Measurements from ENCODE around the gene RASIP1. TPM values are rescaled to one million over a fixed set of nuclear protein-coding genes. Genes with fewer than 3 reads are reported as not detected.
"Not testable (repeated sequence)": the region's sequence is repeated elsewhere in the genome, so short reads cannot be mapped to it uniquely, and the experiment has no call there.

Gene RASIP1
- 2.5 and 7.0 TPM in 2 replicates for total RNA-seq (2012; rRNA removed)

GRCh38 chr19:48740164-48740972 is at the start of gene RASIP1:
Gene RASIP1, minus strand, starts transcription at chr19:48740610. Its CDS starts 328 bp downstream, at chr19:48740282.
- peaks cover 10% of the 10 kb centered on the region for H3K4me1 ChIP-seq (ENCODE audit: control insufficient read depth, insufficient read depth, low read length)
- no peak within 1 kb of the TSS for H3K4me3 ChIP-seq (ENCODE audit: low read length)
- no peak within 1 kb of the TSS for H3K9ac ChIP-seq (ENCODE audit: low read depth, low read length)
- peaks cover 3% of the 10 kb centered on the region for H3K27me3 ChIP-seq (ENCODE audit: control insufficient read depth, insufficient read depth, low read length)
- H3K36me3 ChIP-seq (ENCODE audit: insufficient read depth, low read length), result no peaks in the 10 kb centered on the region
- H3K9me3 ChIP-seq (replicated peaks; ENCODE audit: low read length), result no peaks in the 10 kb centered on the region
- peak within 1 kb of the TSS; percentile 86 for H3K4me2 ChIP-seq (ENCODE audit: low read length)

GRCh38 chr19:48787331-48787730 is 46.9 kb upstream of the RASIP1 start:
- not testable (repeated sequence) for H3K9ac ChIP-seq (ENCODE audit: low read depth, low read length); H3K4me1 ChIP-seq (ENCODE audit: control insufficient read depth, insufficient read depth, low read length); H3K4me3 ChIP-seq (ENCODE audit: low read length); H3K9me3 ChIP-seq (replicated peaks; ENCODE audit: low read length); H3K4me2 ChIP-seq (ENCODE audit: low read length); H3K36me3 ChIP-seq (ENCODE audit: insufficient read depth, low read length)
- peaks cover 10% of the 10 kb centered on the region for H3K27me3 ChIP-seq (ENCODE audit: control insufficient read depth, insufficient read depth, low read length)

- H3K27me3 ChIP-seq (ENCODE audit: control insufficient read depth, insufficient read depth, low read length), result peaks cover 10% of the 10 kb centered on the region
- not testable (repeated sequence) for H3K4me2 ChIP-seq (ENCODE audit: low read length); H3K4me3 ChIP-seq (ENCODE audit: low read length)
Measured at GRCh38 chr19:48786422-48786821, 46.0 kb upstream of the RASIP1 start.

GRCh38 chr19:48784527-48784926 is 44.1 kb upstream of the RASIP1 start:
- no peak overlapping the region for H3K9ac ChIP-seq (ENCODE audit: low read depth, low read length)
- peaks cover 9% of the 10 kb centered on the region for H3K4me1 ChIP-seq (ENCODE audit: control insufficient read depth, insufficient read depth, low read length)
- H3K36me3 ChIP-seq (ENCODE audit: insufficient read depth, low read length), result no peaks in the 10 kb centered on the region
- H3K27me3 ChIP-seq (ENCODE audit: control insufficient read depth, insufficient read depth, low read length), result peaks cover 10% of the 10 kb centered on the region
- no peaks in the 10 kb centered on the region for H3K9me3 ChIP-seq (replicated peaks; ENCODE audit: low read length)
- H3K4me2 ChIP-seq (ENCODE audit: low read length), result no peak overlapping the region
- H3K4me3 ChIP-seq (ENCODE audit: low read length), result no peak overlapping the region

More at GRCh38 chr19:48786422-48786821, 46.0 kb upstream of the RASIP1 start:
- not testable (repeated sequence) for H3K9ac ChIP-seq (ENCODE audit: low read depth, low read length); H3K9me3 ChIP-seq (replicated peaks; ENCODE audit: low read length); H3K36me3 ChIP-seq (ENCODE audit: insufficient read depth, low read length); H3K4me1 ChIP-seq (ENCODE audit: control insufficient read depth, insufficient read depth, low read length)

GRCh38 chr19:48780631-48781391 is 40.4 kb upstream of the RASIP1 start:
- Histone ChIP-seq H3K4me3 (ENCODE audit: low read length) (no peak overlapping the region), H3K9ac (ENCODE audit: low read depth, low read length) (no peak overlapping the region), H3K9me3 (replicated peaks; ENCODE audit: low read length) (no peaks in the 10 kb centered on the region), H3K36me3 (ENCODE audit: insufficient read depth, low read length) (no peaks in the 10 kb centered on the region), H3K4me2 (ENCODE audit: low read length) (no peak overlapping the region), H3K4me1 (ENCODE audit: control insufficient read depth, insufficient read depth, low read length) (peaks cover 9% of the 10 kb centered on the region), H3K27me3 (ENCODE audit: control insufficient read depth, insufficient read depth, low read length) (peaks cover 8% of the 10 kb centered on the region)

GRCh38 chr19:48779636-48780035 is 39.2 kb upstream of the RASIP1 start:
- Histone ChIP-seq H3K4me1 (ENCODE audit: control insufficient read depth, insufficient read depth, low read length) (peaks cover 9% of the 10 kb centered on the region), H3K9ac (ENCODE audit: low read depth, low read length) (no peak overlapping the region), H3K9me3 (replicated peaks; ENCODE audit: low read length) (no peaks in the 10 kb centered on the region)

GRCh38 chr19:48777720-48778119 is 37.3 kb upstream of the RASIP1 start:
- Histone ChIP-seq H3K9me3 (replicated peaks; ENCODE audit: low read length) (no peaks in the 10 kb centered on the region), H3K27me3 (ENCODE audit: control insufficient read depth, insufficient read depth, low read length) (no peaks in the 10 kb centered on the region), H3K36me3 (ENCODE audit: insufficient read depth, low read length) (no peaks in the 10 kb centered on the region), H3K4me2 (ENCODE audit: low read length) (no peak overlapping the region), H3K4me3 (ENCODE audit: low read length) (no peak overlapping the region), H3K4me1 (ENCODE audit: control insufficient read depth, insufficient read depth, low read length) (peaks cover 9% of the 10 kb centered on the region), H3K9ac (ENCODE audit: low read depth, low read length) (no peak overlapping the region)

More at GRCh38 chr19:48779636-48780035, 39.2 kb upstream of the RASIP1 start:
- Histone ChIP-seq H3K36me3 (ENCODE audit: insufficient read depth, low read length) (no peaks in the 10 kb centered on the region), H3K4me3 (ENCODE audit: low read length) (no peak overlapping the region), H3K27me3 (ENCODE audit: control insufficient read depth, insufficient read depth, low read length) (no peaks in the 10 kb centered on the region), H3K4me2 (ENCODE audit: low read length) (no peak overlapping the region)

- H3K27me3 ChIP-seq (ENCODE audit: control insufficient read depth, insufficient read depth, low read length), result no peaks in the 10 kb centered on the region
- no peaks in the 10 kb centered on the region for H3K36me3 ChIP-seq (ENCODE audit: insufficient read depth, low read length)
- H3K4me2 ChIP-seq (ENCODE audit: low read length), result no peak overlapping the region
- no peak overlapping the region for H3K9ac ChIP-seq (ENCODE audit: low read depth, low read length)
- H3K4me3 ChIP-seq (ENCODE audit: low read length), result no peak overlapping the region
- no peaks in the 10 kb centered on the region for H3K9me3 ChIP-seq (replicated peaks; ENCODE audit: low read length)
- H3K4me1 ChIP-seq (ENCODE audit: control insufficient read depth, insufficient read depth, low read length), result peaks cover 9% of the 10 kb centered on the region
Measured at GRCh38 chr19:48777139-48777538, 36.7 kb upstream of the RASIP1 start.

GRCh38 chr19:48772503-48772953 is 32.1 kb upstream of the RASIP1 start:
- H3K4me2 ChIP-seq (ENCODE audit: low read length), result no peak overlapping the region
- H3K27me3 ChIP-seq (ENCODE audit: control insufficient read depth, insufficient read depth, low read length), result peaks cover 20% of the 10 kb centered on the region
- peaks cover 6% of the 10 kb centered on the region for H3K4me1 ChIP-seq (ENCODE audit: control insufficient read depth, insufficient read depth, low read length)
- no peaks in the 10 kb centered on the region for H3K9me3 ChIP-seq (replicated peaks; ENCODE audit: low read length)
- H3K36me3 ChIP-seq (ENCODE audit: insufficient read depth, low read length), result no peaks in the 10 kb centered on the region
- no peak overlapping the region for H3K9ac ChIP-seq (ENCODE audit: low read depth, low read length)
- H3K4me3 ChIP-seq (ENCODE audit: low read length), result no peak overlapping the region

GRCh38 chr19:48770734-48771472 is 30.5 kb upstream of the RASIP1 start:
- H3K4me3 ChIP-seq (ENCODE audit: low read length), result no peak overlapping the region
- H3K9me3 ChIP-seq (replicated peaks; ENCODE audit: low read length), result no peaks in the 10 kb centered on the region
- H3K27me3 ChIP-seq (ENCODE audit: control insufficient read depth, insufficient read depth, low read length), result peaks cover 24% of the 10 kb centered on the region
- peaks cover 6% of the 10 kb centered on the region for H3K4me1 ChIP-seq (ENCODE audit: control insufficient read depth, insufficient read depth, low read length)
- H3K4me2 ChIP-seq (ENCODE audit: low read length), result no peak overlapping the region
- H3K9ac ChIP-seq (ENCODE audit: low read depth, low read length), result no peak overlapping the region
- no peaks in the 10 kb centered on the region for H3K36me3 ChIP-seq (ENCODE audit: insufficient read depth, low read length)

- H3K9me3 ChIP-seq (replicated peaks; ENCODE audit: low read length), result no peaks in the 10 kb centered on the region
- no peak overlapping the region for H3K4me2 ChIP-seq (ENCODE audit: low read length)
- no peaks in the 10 kb centered on the region for H3K36me3 ChIP-seq (ENCODE audit: insufficient read depth, low read length)
- H3K27me3 ChIP-seq (ENCODE audit: control insufficient read depth, insufficient read depth, low read length), result peaks cover 24% of the 10 kb centered on the region
- no peak overlapping the region for H3K4me3 ChIP-seq (ENCODE audit: low read length)
- peaks cover 6% of the 10 kb centered on the region for H3K4me1 ChIP-seq (ENCODE audit: control insufficient read depth, insufficient read depth, low read length)
- no peak overlapping the region for H3K9ac ChIP-seq (ENCODE audit: low read depth, low read length)
Measured at GRCh38 chr19:48770266-48770665, 29.9 kb upstream of the RASIP1 start.
